ENCODE results near the gene FAM83F. TPM values are rescaled to one million over a fixed set of nuclear protein-coding genes. Genes with fewer than 3 reads are reported as not detected.
"Not testable (repeated sequence)": the region's sequence is repeated elsewhere in the genome, so short reads cannot be mapped to it uniquely, and the experiment has no call there.

FAM83F gene
- total RNA-seq, 1 experiment from 2014 or later = 33.1 TPM

DNA sequence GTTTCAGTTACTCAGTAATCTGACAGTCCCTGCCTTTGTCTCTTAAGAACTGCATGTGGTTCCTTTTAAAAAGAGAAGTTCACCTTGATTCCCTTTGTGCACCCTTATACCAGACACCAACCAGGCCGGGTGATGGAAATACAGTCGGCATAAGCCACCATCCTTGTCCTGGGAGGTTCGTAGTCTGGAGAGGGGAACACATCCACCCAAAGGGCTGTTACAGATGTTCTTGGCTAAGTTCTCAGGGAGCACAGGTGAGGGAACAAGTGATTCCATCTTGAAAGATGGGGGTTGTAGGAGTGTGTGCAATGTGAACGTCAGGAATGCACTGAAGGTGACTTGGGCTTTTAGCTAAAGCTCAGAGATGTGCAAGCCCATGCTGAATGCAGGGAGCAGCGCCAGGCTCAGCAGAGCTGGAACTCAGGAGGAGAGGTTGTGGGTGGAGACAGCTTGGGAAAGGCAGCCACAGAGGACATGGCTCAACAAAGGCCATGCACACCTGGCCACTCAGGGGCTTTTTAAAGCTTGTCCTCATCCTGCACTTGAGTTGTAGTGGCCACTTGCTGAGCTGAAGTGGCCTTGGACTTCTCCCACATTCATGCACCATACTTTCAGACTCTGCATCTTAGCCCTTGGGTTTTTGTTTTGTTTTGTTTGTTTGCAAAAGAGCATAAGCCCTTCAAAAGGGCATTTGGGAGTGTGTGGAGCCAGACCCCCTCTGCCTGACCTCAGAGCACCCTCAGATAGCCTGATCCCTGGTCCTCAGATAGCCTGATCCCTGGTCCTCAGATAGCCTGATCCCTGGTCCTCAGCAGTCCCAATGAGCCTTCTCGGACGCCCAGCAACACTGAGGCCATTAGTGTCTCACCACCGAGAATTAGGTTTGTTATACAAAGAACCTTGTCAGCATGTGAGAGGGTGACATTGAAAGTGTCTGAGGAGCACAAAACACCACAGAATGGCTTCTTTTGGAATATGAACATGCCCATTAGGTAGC, 47.2 kb upstream of the FAM83F start:
- Mint-ChIP-seq H3K27me3 (ENCODE audit: insufficient read depth, unreplicated experiment) (no peaks in the 10 kb centered on the region), H3K4me3 (ENCODE audit: unreplicated experiment) (no peak overlapping the region), H3K4me1 (ENCODE audit: insufficient read depth, unreplicated experiment) (no peaks in the 10 kb centered on the region), H3K36me3 (ENCODE audit: insufficient read depth, unreplicated experiment) (no peaks in the 10 kb centered on the region), H3K27ac (ENCODE audit: low read depth, unreplicated experiment) (no peak overlapping the region), H3K9me3 (ENCODE audit: unreplicated experiment) (no peaks in the 10 kb centered on the region)
- TF ChIP-seq, protein P1, sequence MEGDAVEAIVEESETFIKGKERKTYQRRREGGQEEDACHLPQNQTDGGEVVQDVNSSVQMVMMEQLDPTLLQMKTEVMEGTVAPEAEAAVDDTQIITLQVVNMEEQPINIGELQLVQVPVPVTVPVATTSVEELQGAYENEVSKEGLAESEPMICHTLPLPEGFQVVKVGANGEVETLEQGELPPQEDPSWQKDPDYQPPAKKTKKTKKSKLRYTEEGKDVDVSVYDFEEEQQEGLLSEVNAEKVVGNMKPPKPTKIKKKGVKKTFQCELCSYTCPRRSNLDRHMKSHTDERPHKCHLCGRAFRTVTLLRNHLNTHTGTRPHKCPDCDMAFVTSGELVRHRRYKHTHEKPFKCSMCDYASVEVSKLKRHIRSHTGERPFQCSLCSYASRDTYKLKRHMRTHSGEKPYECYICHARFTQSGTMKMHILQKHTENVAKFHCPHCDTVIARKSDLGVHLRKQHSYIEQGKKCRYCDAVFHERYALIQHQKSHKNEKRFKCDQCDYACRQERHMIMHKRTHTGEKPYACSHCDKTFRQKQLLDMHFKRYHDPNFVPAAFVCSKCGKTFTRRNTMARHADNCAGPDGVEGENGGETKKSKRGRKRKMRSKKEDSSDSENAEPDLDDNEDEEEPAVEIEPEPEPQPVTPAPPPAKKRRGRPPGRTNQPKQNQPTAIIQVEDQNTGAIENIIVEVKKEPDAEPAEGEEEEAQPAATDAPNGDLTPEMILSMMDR (IDR thresholded peaks at IDR 0.05; ENCODE audit: unreplicated experiment) = no peak
- BruUV-seq (replicated peaks) = no TSS peak
- ChIA-PET POLR2A (no interaction called here), CTCF (interaction anchor here (0.6 to 0.8 kb wide), 2 partner anchors 78 to 366 kb away, joined by 3 read pairs; no protein-coding TSS in a partner anchor)
- DNase-seq (ENCODE audit: unreplicated experiment) = no peak
- intact Hi-C loops (cut with micrococcal nuclease) = no loop called here

GRCh38 chr22:39949964-39950737, 44.6 kb upstream of the FAM83F start:
- H3K36me3 Mint-ChIP-seq (ENCODE audit: insufficient read depth, unreplicated experiment) = no peaks in the 10 kb centered on the region
- ChIA-PET CTCF (interaction anchor here (1.2 kb wide), 1 partner anchor 17 kb away, joined by 3 read pairs; no protein-coding TSS in a partner anchor), POLR2A (no interaction called here)
- H3K27me3 Mint-ChIP-seq (ENCODE audit: insufficient read depth, unreplicated experiment) = no peaks in the 10 kb centered on the region
- DNase-seq (ENCODE audit: unreplicated experiment) = no peak
- H3K4me1 Mint-ChIP-seq (ENCODE audit: insufficient read depth, unreplicated experiment) = no peaks in the 10 kb centered on the region
- BruUV-seq (replicated peaks) = no TSS peak
- no peak overlapping the region for H3K27ac Mint-ChIP-seq (ENCODE audit: low read depth, unreplicated experiment)
- TF ChIP-seq, protein P1 (IDR thresholded peaks at IDR 0.05; ENCODE audit: unreplicated experiment) = no peak
- H3K9me3 Mint-ChIP-seq (ENCODE audit: unreplicated experiment) = no peaks in the 10 kb centered on the region
- intact Hi-C loops (cut with micrococcal nuclease) = no loop called here
- no peak overlapping the region for H3K4me3 Mint-ChIP-seq (ENCODE audit: unreplicated experiment)

DNA sequence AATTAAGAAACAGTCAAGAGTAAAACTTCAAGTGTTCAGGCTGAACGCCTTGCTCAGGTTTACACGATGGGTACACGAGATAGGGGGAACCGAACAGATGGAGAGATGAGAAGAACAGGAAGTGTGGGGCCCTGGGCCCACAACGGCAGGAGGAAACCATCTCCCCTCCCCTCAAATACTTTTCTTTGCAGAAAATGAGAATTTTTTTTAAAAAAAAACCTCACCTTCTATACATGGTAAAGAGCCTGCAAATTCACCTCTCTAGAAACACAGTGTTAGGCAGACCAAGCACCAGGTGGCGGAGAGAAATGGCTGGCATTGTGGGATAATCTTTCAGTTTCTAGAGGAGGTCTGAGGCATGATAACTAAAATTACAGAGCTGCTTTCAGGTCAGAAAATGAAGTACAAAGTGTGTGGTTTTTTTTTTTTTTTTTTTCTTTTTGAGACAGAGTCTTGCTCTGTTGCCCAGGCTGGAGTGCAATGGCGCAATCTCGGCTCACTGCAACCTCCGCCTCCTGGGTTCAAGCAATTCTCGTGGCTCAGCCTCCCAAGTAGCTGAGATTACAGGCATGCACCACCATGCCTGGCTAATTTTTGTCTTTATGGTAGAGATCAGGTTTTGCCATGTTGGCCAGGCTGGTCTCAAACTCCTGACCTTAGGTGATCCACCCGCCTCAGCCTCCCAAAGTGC, 43.0 kb upstream of the FAM83F start:
- DNase-seq (ENCODE audit: unreplicated experiment); POLR2A ChIA-PET; H3K4me1 Mint-ChIP-seq (ENCODE audit: insufficient read depth, unreplicated experiment); H3K27ac Mint-ChIP-seq (ENCODE audit: low read depth, unreplicated experiment); BruUV-seq (replicated peaks); intact Hi-C loops (cut with micrococcal nuclease); H3K9me3 Mint-ChIP-seq (ENCODE audit: unreplicated experiment); H3K4me3 Mint-ChIP-seq (ENCODE audit: unreplicated experiment); H3K27me3 Mint-ChIP-seq (ENCODE audit: insufficient read depth, unreplicated experiment); H3K36me3 Mint-ChIP-seq (ENCODE audit: insufficient read depth, unreplicated experiment): not testable (repeated sequence)
- CTCF ChIA-PET = interaction anchor here (1.1 kb wide), 1 partner anchor 73 kb away, joined by 3 read pairs; no protein-coding TSS in a partner anchor

GRCh38 chr22:39952347-39952746, 42.4 kb upstream of the FAM83F start:
- CTCF ChIA-PET = interaction anchor here (0.6 to 1.3 kb wide), 2 partner anchors 72 to 84 kb away, joined by 3 to 4 read pairs; no protein-coding TSS in a partner anchor
- TF ChIP-seq, protein P1 (IDR thresholded peaks at IDR 0.05; ENCODE audit: unreplicated experiment) = no peak
- H3K36me3 Mint-ChIP-seq (ENCODE audit: insufficient read depth, unreplicated experiment) = no peaks in the 10 kb centered on the region
- H3K27me3 Mint-ChIP-seq (ENCODE audit: insufficient read depth, unreplicated experiment) = no peaks in the 10 kb centered on the region
- BruUV-seq (replicated peaks) = no TSS peak
- H3K9me3 Mint-ChIP-seq (ENCODE audit: unreplicated experiment) = no peaks in the 10 kb centered on the region
- no peaks in the 10 kb centered on the region for H3K4me1 Mint-ChIP-seq (ENCODE audit: insufficient read depth, unreplicated experiment)
- DNase-seq (ENCODE audit: unreplicated experiment) = no peak
- no peak overlapping the region for H3K4me3 Mint-ChIP-seq (ENCODE audit: unreplicated experiment)
- POLR2A ChIA-PET = no interaction called here
- intact Hi-C loops (cut with micrococcal nuclease) = no loop called here
- no peak overlapping the region for H3K27ac Mint-ChIP-seq (ENCODE audit: low read depth, unreplicated experiment)

All from MCF 10A (cell line).